HG02938 (cell line): ENCODE results near the gene CLDN7.

Experiments used
- ATAC-seq: cut with Tn5 transposase; IDR thresholded peaks from one replicate; pipeline ENCODE4 v1.9.1; 2021; ENCODE audit warnings: mild to moderate bottlenecking, moderate library complexity; ENCODE audit not compliant: unreplicated experiment

CLDN7 gene

DNA sequence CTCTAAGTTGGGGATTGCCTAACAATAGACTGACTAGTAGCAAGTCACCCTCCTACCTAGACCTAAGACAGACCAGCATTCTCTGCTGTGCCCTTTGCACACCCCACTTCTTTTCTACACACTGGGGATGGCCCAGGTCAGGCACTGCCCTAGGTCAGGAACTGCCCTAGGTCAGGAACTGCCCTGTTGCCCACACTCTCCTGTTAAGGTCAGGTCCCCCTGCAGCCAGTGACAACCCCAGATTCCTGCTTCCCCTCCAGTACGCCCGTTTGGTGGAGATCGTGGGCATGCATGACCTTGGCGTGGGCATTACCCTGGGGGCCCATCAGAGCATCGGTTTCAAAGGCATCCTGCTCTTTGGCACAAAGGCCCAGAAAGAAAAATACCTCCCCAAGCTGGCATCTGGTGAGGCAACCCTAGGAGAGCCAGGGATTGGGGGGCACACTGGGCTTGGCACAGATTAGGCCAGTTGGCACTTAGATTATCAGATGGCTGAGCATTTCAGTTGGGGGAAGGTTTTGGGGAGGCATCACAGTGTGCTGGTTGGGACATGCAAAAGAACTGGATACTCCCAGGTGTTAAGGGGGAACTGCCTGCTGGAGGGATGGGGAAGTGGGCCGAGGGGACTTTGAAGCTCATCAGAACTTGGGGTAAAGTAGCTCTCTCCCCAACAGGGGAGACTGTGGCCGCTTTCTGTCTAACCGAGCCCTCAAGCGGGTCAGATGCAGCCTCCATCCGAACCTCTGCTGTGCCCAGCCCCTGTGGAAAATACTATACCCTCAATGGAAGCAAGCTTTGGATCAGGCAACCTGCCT, 40.8 kb downstream of the CLDN7 start:
- no peak for ATAC-seq

GRCh38 chr17:7220593-7221277, 41.5 kb downstream of the CLDN7 start:
- ATAC-seq = no peak

DNA sequence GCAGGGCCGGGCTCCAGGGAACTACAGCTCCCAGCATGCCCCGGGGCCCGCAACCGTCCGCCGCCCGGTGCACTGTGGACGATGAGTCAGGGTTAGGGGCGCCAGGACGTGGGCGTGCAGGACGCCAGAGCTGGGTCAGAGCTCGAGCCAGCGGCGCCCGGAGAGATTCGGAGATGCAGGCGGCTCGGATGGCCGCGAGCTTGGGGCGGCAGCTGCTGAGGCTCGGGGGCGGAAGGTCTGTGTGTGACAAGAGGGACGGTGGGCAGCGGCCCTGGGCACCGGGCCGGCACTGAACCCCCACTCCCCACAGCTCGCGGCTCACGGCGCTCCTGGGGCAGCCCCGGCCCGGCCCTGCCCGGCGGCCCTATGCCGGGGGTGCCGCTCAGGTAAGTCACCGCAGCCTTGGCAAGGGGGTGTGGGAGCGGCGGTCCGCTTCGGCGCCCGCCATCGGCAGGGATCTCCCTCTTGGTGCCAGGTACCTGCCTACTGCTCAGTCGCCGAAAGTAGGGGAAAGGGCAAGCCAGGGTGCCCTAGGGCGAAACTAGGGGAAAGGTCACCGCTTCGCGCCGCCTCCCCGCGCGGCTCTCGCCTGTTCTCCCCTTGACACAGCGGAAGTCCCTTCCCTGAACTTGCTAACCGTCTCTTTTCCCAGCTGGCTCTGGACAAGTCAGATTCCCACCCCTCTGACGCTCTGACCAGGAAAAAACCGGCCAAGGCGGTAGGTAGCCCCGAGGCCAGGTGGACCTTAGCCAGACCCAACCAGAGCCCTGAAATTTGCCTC, 42.3 kb downstream of the CLDN7 start, which contains the start of the genes ACADVL and DLG4:
Gene ACADVL (plus strand): TSS at position 127 of the 781 bp plus-strand sequence. CDS start 47 bp downstream, at position 174.
Gene DLG4 (minus strand): TSS at position 25 of the 781 bp plus-strand sequence.
- peak; percentile 47 for ATAC-seq

DNA sequence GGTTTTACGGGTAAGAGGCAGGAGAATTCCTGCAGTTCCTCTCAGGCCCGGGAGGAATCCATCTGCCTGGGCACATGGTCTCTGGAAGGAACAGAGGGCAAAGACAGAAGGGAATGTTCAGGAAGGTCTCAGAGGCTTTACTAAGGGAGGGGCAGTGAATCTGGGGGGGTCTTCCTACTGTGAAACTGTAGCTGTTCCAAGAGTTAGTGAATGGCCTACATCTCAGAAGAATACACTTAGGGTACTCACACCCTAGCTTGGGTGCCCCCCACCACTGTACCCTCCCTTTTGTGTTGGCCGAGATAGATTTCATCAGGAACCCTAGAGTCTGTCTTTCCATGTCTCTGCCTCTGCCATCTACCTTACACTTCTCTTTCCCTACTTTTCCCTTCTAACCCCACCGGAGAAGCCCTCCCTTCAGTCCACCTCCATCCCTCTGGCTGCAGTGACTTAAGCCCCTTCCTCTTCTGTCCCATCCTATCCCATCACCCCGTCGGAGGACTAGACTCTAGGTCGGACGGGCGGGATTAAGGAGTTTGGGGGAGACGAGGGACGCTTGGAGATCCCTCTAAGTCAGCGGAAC, 43.0 kb downstream of the CLDN7 start:
- no peak for ATAC-seq

DNA sequence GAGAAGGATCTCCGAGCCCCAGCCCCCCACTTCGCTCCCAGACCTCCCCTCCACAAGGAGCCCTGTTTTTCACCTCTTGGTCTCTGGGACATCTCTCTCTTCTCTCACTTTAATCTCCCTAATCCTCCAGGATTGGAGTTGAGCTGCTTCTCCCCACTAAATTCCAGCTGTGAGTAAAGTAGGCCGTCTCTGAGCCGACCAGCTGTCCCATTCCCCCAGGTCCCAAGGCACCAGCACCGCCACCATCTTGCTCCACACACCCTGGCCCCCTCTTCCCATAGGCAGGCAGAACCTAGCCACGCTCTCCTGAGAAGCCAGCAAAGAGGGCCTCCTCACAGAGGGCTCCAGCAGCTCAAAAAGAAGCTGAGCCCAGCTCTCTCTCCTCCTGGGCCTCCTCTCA, 43.5 kb downstream of the CLDN7 start:
- ATAC-seq = no peak

- no peak for ATAC-seq
Measured at GRCh38 chr17:7218166-7218565, 44.1 kb downstream of the CLDN7 start.

- ATAC-seq = no peak
Measured at GRCh38 chr17:7217113-7217987, 44.9 kb downstream of the CLDN7 start.

DNA sequence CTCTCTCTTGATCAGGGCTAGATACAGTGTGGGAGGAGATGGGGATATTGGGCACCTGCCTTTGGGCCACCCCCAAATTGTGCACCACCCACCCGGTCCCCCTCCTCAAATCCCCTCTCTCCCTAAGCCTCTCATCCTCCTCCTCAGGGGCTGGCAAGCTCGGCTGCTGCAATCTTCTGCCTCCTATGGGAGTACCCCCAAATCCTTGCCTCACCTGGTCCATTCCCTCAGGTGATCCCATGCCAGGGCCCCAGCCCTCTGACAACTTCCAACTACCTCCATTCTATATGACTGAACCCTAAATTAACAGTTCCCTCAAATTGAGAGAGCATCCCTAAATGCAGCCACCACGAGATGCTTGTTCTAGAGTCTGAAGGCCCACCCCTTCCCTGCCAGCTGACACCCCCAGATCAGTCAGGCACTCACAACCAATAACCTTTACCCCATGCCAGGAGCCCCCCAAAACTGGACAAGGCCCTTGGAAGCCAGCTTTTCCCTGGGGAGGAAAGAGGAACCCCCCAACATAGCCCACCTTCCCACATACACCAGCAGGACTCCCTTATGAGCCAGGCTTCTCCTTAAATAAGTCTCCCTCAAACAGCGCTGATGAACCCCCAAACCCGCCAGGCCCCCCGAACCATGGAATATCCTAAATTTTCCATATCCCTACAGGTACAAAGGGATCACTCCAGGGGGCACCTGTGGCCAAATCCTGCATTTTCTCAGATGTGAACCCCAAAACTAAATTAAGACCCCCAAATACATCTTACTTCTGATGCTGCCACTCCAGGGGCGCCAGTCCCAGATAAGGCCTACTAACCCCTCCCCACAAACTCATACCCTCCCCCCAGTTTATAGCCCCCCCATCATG, 45.8 kb downstream of the CLDN7 start:
- ATAC-seq = no peak

DNA sequence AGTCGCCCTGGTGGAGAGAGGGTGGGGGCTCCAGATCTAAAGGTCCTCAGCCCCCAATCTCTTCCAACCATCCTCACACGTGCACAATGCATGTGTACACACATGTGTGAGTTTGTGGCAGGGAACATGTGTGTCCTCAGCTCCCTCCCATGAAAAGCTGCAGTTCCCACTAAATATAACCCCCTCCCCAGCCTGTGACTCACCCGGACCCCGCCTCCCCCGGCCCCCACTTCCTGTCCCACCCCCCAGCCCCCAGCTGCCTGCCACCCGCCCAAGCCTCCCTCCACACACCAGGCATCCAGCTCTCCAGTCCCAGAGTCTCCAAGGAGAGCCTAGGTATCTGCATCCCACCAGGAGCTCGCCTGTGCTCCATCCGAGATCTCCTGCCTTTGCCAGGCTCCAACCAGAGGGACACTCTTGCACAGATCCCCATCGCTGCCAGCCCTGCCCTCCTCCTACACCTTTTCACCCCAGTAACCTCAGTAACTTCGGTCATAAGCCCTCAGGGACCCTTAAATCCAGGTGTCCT, 46.6 kb downstream of the CLDN7 start:
- ATAC-seq = no peak

DNA sequence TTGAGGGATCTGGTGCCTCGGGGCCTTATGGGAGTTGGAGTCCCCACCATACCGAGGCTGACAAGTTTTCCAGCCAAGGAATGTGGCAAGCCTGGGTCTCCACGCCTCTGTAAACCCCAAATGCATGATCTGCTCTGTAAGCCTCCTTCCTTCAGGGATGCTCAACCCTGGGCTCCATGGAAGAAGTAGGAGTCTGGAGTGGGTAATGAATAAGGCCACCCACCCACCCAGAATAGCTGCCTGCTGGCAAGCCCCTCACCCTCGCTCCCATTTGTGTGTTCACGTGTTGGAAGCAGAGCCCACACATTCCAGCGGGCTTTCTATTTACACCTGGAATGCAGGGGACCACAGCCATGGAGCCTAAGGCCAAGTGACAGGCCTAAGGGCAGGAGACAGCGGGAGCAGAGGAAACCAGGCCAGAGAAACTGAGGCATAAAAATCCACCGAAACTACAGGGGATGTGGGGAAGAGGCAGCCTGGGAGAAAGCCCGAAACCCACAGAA, 47.1 kb downstream of the CLDN7 start:
- ATAC-seq = no peak

GRCh38 chr17:7214300-7215135, 47.8 kb downstream of the CLDN7 start:
- peak; percentile 70 for ATAC-seq

DNA sequence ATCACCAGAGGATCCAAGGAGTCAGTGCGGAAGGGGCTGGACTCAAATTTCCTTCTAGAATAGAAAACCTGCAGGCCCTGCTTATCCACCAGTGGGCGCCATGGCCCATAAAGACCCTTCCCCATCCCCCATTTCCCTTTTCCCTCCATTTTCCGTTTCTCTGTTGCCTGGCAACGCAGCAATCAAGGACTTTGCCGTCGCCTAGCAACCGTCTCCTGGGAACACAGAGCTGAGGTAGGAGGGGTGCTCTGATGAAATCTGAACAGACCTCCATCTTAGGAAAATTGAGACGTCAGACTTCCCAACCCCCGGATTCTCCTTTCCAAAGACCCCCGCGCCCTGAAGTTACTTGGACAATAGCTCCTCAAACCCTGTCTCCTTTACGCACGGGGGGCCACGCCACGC, 48.4 kb downstream of the CLDN7 start:
- no peak for ATAC-seq

GRCh38 chr17:7211491-7212273, 50.6 kb downstream of the CLDN7 start:
- ATAC-seq = no peak
